Endometrial microvascular endothelial cells (primary cell): ENCODE results near the gene SLC7A8. TPM values are rescaled to one million over a fixed set of nuclear protein-coding genes. Genes with fewer than 3 reads are reported as not detected.

Experiments used
- in situ Hi-C: cut with HindIII; loops from 2 replicates; pipeline ENCODE4 v1.10.0; 2017; ENCODE audit warnings: low sequenced_read_pairs, low pct_unique_long_range_greater_than_20kb; ENCODE audit errors: inconsistent ontology term
- total RNA-seq: library from RNA; depleted of rRNA; stranded (reverse); fragments of >200 nt; gene quantifications from one replicate; pipeline ENCODE4 v1.2.3, GENCODE V29; 2015; ENCODE audit errors: inconsistent ontology term

The SLC7A8 gene
- total RNA-seq, 1 donor from 2014 or later, result 0.37 TPM

DNA sequence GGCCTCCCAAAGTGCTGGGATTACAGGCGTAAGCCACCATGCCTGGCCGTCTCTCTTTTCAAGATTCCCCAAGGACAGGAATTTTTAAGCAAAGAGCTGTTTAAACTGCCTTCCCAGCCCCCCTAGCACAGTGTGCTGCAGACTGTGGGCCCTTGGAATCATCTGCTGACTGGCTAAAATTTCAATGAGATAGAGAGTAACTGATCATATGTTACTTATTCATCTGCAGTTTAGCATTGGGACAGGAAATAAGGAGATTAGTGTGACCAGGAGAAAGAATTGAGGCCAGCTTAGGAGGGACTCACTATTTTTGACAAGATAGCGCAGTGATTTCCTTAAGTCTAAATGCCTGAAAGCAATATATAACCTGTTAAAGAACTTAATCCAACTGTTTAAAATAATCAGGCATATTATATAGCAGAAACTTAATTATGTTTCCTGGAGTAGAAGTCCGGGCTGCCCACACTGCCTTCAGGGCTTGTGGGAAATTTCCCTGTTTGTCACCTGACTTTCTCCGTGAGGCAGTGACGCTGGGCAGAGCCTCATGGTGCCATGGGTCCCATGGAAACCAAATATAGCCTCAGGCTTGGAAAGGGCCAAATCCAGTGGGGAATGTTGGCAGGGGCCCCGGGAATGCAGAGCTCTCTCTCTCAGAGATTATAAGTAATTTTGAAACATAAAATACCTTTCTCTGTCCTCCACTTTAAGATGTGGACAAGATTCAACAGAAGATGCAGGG lies 41.6 kb downstream of the SLC7A8 start:
- in situ Hi-C loops, result no loop called here

GRCh38 chr14:23140371-23140770 lies 43.1 kb downstream of the SLC7A8 start:
- in situ Hi-C loops, result no loop called here

DNA sequence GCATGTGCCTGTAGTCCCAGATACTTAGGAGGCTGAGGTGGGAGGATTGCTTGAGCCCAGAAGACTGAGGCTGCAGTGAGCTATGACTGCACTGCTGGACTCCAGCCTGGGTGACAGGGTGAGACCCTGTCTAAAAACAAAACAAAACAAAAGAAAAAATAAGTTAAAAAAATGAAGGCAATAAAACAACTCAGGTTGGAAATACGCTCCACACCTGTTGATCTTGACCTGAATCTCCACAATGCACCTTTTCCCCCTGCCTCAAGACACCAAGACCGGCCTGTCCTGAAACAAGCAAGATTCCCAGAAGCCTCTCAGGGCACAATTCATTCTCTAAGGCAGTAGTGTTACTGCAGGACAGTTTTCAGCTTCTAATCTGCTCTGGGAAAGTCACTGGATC lies 43.6 kb downstream of the SLC7A8 start:
- in situ Hi-C loops, result no loop called here

DNA sequence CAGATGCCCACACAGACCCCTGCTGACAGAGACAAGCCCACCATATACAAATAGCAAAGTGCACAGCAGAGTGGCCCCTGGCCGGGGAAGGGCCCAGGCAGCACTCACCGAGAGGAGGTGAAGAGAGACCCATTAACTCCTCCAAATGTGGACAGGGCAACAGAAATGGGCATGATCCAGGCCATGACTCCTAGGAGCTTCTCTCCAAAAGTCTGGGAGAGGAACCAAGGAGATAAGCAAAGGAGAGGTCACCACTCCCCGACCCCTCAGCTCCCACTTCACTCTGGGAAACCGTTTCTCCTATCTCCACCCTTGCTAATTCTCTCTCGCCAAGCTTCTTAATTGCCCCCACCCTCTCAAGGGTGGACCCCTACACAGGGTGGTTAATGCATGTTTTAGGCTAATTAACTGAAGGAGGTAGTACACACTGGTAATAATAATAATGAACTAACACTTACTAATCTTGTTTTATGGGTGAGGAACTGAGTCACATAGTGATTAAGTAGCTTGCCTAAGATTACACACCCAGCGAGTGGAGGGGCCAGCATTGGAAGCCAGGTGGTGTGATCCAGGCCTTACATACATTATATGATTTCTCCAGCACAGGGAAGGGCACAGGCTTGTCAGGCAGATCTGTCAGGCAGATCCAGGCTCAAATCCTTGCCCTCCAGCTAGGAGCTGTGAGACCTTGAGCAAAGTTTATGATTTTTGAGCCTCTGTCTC lies 45.5 kb downstream of the SLC7A8 start:
- in situ Hi-C loops, result no loop called here

- in situ Hi-C loops, result no loop called here
These were observed 46.2 kb downstream of the SLC7A8 start for GRCh38 chr14:23137192-23137812.

DNA sequence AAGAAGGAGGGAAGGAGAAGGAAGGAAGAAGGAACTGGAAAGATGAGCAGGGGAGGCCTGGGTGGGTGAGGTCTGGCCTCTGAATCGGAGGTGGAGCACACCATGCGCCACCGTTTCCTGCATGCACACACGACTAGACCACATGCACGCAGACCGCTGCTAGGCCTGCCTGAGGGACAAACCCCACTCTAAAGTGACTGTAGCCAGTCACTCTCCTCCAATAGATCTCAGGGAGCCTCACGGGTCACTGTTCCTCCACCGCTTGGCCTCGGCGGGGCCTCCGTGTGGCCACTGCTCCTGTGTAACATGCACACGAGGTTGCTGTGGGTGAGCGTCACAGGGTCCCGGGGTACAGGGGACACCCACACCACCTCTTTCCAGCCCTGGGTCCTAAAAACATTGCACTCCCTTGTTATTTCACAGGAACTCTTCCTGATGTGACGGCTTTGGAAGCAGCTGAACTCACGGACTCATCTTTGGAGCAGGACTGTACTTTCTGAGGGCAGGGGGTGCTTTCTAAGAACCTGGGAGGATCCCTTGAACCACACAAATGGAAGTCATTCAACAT lies 46.8 kb downstream of the SLC7A8 start:
- in situ Hi-C loops, result no loop called here

- in situ Hi-C loops, result no loop called here
These were observed 50.5 kb downstream of the SLC7A8 start for GRCh38 chr14:23132970-23133369.

GRCh38 chr14:23131482-23131881 lies 52.0 kb downstream of the SLC7A8 start:
- in situ Hi-C loops, result no loop called here

DNA sequence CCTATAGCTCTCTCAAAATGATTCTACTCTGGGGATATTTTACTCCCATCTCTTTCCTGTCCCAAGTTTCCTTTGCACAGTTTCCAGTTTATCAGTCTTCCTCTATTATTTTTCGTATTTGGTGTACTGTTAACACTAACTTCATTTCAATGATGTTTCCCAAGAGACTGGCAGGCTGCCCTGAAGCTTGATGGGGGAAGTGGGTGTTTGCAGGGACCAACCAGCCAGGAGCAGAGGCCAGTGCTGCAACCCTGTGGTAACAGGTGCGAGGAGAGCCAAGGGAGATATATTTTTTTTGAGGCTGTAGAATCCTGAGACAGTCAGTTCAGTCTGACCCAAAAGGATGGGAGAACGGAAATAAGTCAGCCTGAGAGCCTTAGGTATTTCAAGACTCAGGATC lies 52.6 kb downstream of the SLC7A8 start:
- in situ Hi-C loops, result no loop called here

DNA sequence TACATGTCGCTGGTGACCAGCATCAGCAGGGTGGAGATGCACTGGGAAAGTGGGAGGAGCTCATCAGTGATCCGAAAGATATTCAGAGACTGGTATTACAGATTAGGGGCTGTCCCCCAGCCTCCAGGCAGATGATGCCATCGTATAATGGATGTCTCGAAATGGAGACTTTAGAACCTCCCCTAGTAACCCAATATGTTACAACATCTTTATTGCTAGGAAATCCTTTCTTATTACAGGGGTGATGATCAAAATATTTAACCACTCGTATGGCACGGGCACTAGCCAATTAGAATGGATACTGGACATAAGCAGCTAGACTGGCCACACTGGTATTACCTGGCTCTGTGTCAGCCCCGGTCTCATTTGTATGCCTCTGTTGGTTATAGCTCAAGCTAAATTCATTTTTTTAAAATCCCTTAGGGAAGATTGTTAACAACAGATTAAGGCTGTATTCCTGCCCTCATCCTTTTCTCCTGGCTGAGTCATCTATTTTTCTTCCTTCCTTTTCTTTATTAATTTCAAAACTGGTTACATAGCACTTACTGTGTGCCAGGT lies 53.6 kb downstream of the SLC7A8 start:
- in situ Hi-C loops, result no loop called here

DNA sequence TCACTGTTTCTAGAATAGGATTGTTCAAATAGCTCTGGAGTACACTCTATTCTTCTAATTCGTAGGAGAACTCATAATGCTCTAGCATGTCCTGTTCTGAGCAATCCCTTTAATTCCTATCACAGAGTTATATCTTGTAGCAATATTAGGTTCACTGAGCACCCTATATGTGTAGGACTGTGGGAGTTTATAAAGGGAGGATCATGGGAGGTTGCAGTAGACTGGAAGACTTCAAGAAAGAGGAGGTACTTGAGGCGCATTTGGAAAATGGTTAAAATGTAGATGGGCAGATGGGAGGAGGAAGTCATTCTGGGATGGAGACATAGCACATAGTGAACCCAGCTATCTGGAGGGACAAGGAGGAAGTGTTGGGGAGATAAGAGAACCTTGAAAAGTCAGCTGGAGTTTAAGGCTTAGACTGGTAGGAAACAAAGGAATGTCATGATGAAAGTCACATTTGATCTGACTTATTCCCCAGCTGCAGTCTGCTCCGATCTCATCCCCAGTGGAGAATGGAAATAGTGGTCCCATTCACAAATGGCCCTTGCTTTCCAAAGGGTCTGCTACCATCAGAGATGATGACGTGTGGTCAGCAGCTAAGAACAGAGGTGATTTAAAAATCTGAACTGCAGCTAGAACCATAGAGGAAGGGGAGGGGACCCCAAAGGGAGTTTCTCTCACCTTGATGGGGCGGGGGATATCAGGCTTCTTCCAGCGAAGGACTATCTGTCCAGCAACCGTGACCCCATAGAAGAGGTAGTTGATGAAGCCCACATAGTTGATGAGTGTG lies 54.3 kb downstream of the SLC7A8 start:
- in situ Hi-C loops, result no loop called here

DNA sequence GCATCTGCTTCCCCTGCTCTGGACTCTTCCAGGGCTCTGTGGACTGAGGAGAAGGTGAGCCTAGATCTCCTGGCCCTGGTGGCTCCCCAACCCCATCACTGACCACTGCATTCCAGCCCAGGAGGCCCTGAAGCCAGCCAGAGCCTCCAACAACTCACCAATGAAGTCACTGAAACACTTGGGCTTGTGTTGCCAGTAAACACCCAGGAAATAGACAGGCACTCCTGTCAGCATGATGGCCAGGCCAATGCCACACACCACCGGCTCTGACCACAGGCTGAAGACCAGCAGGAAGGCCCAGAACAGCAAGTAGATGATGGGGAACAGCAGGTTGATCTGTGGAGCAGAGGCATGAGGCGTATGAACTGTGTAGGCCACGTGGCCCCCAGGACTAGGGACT lies 55.6 kb downstream of the SLC7A8 start:
- in situ Hi-C loops, result no loop called here

GRCh38 chr14:23126548-23127278 lies 56.7 kb downstream of the SLC7A8 start:
- in situ Hi-C loops, result no loop called here

GRCh38 chr14:23125933-23126524 lies 57.4 kb downstream of the SLC7A8 start:
- in situ Hi-C loops, result no loop called here

DNA sequence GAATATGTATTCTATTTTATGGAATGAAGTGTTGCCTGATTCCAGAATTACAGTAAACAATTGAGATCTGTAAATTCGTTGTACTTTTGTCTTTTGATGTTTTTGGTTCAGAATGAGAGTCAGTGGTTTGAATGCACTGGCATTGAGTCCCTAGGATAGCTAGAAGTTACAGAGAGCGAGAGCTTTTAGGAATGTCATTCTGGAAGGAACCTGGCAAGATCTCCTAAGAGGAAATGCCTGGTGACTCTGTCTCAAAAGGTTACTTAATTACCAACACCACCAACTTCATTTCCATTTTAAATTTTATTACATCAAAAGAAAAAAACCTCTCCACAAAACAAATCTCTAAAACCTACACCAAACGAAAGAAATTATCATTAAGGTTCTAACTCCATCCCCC lies 58.4 kb downstream of the SLC7A8 start:
- in situ Hi-C loops, result no loop called here

GRCh38 chr14:23124337-23124954 lies 59.0 kb downstream of the SLC7A8 start:
- in situ Hi-C loops, result no loop called here

- in situ Hi-C loops, result no loop called here
These were observed 60.0 kb downstream of the SLC7A8 start for GRCh38 chr14:23123419-23123818.
